OCI-LY3 (cell line): ENCODE measurements around the gene KAZN.

ENCODE experiments used
- H2AFZ ChIP-seq: fragments of 200-600, 300-600 bp; shearing (Covaris generic); 2 replicates; pipeline ENCODE4 v1.6.0; 2014; ENCODE audit warnings: antibody characterized with exemption, low read depth, low read length
- H3K27ac ChIP-seq: fragments of 200-600, 300-600 bp; sonication (generic); 2 replicates; pipeline ENCODE4 v1.5.1; 2014; ENCODE audit warnings: mild to moderate bottlenecking, low read length, moderate library complexity, mixed read lengths
- H3K27me3 ChIP-seq: fragments of 200-600, 300-600 bp; sonication (generic); 2 replicates; pipeline ENCODE4 v1.6.1; 2014; ENCODE audit warnings: low read depth, low read length, mixed read lengths
- H3K36me3 ChIP-seq: fragments of 200-600, 300-600 bp; sonication (generic); replicated peaks from 2 replicates; pipeline ENCODE3; 2014; ENCODE audit warnings: low read depth, low read length, mixed read lengths
- H3K4me1 ChIP-seq: fragments of 300-600, 200-600 bp; sonication (generic); 2 replicates; pipeline ENCODE4 v1.6.1; 2014; ENCODE audit warnings: low read length, mixed read lengths
- H3K4me2 ChIP-seq: fragments of 200-600, 300-600 bp; sonication (generic); 2 replicates; pipeline ENCODE4 v1.6.1; 2014; ENCODE audit warnings: low read length, mixed read lengths
- H3K4me3 ChIP-seq: fragments of 300-600, 200-600 bp; sonication (generic); 2 replicates; pipeline ENCODE4 v1.5.1; 2014; ENCODE audit warnings: antibody characterized with exemption, mild to moderate bottlenecking, low read length, moderate library complexity
- H3K79me2 ChIP-seq: fragments of 300-600, 200-600 bp; shearing (Covaris generic); 2 replicates; pipeline ENCODE4 v1.6.1; 2014; ENCODE audit warnings: mild to moderate bottlenecking, low read length, mixed read lengths
- H3K9ac ChIP-seq: fragments of 300-600, 200-600 bp; shearing (Covaris generic); 2 replicates; pipeline ENCODE4 v1.6.0; 2014; ENCODE audit warnings: mild to moderate bottlenecking, low read length, moderate library complexity
- H3K9me3 ChIP-seq: fragments of 200-600, 300-600 bp; shearing (Covaris generic); 2 replicates; pipeline ENCODE4 v1.6.1; 2014; ENCODE audit warnings: low read length, mixed read lengths; ENCODE audit not compliant: insufficient read depth
- H4K20me1 ChIP-seq: fragments of 200-600, 300-600 bp; sonication (generic); 2 replicates; pipeline ENCODE4 v1.6.1; 2016; ENCODE audit warnings: low read length, mixed read lengths; ENCODE audit not compliant: insufficient read depth
- EZH2phosphoT487 ChIP-seq: fragments of 200-600 bp; shearing (Covaris generic); IDR thresholded peaks from 2 replicates; pipeline ENCODE4 v1.6.1; 2018; ENCODE audit warnings: antibody characterized with exemption, mixed run types, low read depth
- TF ChIP-seq, protein P1 (sequence below): fragments of 200-600, 300-600 bp; sonication (generic); IDR thresholded peaks from 2 replicates; pipeline ENCODE4 v1.5.1; 2014; ENCODE audit warnings: antibody characterized with exemption, low read length, low read depth

KAZN gene

DNA sequence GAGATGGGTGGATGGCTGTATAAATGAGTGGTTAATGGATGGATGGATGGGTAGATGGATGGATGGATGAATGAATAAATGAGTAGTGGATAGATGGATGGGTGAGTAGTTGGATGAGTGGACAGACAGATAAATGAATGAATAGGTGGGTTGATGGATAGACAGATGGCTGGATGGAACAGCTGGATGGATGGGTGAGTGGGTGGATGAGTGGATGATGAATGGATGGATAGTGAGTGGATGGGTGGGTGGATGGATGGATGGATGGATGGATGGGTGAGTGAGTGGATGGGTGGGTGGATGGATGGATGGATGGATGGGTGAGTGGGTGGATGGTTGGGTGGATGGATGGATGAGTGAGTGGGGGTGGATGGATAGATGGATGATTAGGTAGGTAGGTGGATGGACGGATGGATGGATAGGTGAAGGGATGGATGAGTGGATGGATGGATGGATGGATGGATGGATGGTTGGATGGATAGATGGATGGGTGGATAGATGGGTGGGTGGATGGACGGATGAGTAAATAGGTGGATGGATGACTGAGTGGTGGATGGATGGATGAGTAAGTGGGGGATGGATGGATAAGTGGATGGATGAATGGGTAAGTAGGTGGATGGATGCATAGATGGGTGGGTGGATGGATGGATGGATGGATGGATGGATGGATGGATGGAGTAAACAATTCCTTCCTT, 246.6 kb downstream of the KAZN start:
- H2AFZ ChIP-seq: no peak overlapping the region
- H3K79me2 ChIP-seq: no peaks in the 10 kb centered on the region
- no peaks in the 10 kb centered on the region for H4K20me1 ChIP-seq
- H3K4me3 ChIP-seq: no peak overlapping the region
- H3K27me3 ChIP-seq: no peaks in the 10 kb centered on the region
- H3K4me1 ChIP-seq: no peaks in the 10 kb centered on the region
- no peaks in the 10 kb centered on the region for H3K9me3 ChIP-seq
- H3K27ac ChIP-seq: no peak overlapping the region
- H3K36me3 ChIP-seq: no peaks in the 10 kb centered on the region
- H3K9ac ChIP-seq: no peak overlapping the region
- TF ChIP-seq, protein P1, sequence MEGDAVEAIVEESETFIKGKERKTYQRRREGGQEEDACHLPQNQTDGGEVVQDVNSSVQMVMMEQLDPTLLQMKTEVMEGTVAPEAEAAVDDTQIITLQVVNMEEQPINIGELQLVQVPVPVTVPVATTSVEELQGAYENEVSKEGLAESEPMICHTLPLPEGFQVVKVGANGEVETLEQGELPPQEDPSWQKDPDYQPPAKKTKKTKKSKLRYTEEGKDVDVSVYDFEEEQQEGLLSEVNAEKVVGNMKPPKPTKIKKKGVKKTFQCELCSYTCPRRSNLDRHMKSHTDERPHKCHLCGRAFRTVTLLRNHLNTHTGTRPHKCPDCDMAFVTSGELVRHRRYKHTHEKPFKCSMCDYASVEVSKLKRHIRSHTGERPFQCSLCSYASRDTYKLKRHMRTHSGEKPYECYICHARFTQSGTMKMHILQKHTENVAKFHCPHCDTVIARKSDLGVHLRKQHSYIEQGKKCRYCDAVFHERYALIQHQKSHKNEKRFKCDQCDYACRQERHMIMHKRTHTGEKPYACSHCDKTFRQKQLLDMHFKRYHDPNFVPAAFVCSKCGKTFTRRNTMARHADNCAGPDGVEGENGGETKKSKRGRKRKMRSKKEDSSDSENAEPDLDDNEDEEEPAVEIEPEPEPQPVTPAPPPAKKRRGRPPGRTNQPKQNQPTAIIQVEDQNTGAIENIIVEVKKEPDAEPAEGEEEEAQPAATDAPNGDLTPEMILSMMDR: no peak
- no peak for TF ChIP-seq EZH2phosphoT487
- H3K4me2 ChIP-seq: no peak overlapping the region

DNA sequence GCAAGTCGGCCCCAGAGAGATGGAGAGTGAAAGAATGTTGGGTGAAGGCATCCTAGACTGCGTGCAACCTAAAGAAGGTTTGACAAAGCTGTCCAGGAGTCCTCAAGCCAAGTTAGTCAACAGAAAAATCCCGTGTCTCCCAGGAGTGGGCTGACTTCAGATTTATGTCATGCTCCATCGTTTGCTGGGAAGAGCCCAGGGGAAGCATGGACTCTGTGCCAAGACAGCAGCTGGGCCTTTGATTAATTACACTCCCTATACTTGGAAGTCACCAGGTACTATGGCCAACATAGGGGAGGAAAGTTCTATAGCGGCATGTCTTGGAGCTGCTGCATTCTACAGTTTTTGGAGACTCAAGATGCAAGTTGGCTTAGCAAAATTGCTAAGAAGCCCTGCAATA, 247.4 kb downstream of the KAZN start:
- no peaks in the 10 kb centered on the region for H3K4me1 ChIP-seq
- no peaks in the 10 kb centered on the region for H3K36me3 ChIP-seq
- no peak overlapping the region for H3K27ac ChIP-seq
- no peak overlapping the region for H3K9ac ChIP-seq
- no peak overlapping the region for H2AFZ ChIP-seq
- H4K20me1 ChIP-seq: no peaks in the 10 kb centered on the region
- no peaks in the 10 kb centered on the region for H3K79me2 ChIP-seq
- H3K27me3 ChIP-seq: no peaks in the 10 kb centered on the region
- no peak overlapping the region for H3K4me3 ChIP-seq
- H3K9me3 ChIP-seq: no peaks in the 10 kb centered on the region
- H3K4me2 ChIP-seq: no peak overlapping the region
- TF ChIP-seq EZH2phosphoT487: no peak
- TF ChIP-seq, protein P1: no peak

DNA sequence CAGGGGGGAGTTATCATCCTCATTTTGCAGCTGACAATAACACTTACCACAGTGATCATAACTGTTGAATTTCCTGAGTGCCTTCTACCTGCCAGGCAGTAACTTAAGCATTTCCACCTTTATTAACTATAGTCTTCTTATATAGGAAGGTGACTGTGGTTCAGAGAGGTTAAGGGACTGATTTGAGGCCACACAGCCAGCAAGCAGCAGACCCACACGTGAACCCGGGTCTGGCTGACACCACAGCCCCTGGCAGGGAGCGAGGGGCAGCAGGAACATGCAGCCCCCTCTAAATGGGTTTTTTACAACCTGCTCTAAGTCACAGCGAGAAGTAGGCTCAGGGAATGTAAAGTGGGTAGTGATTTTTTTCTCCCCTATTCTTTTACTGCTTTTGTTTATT, 248.2 kb downstream of the KAZN start:
- Histone ChIP-seq H3K4me3 (no peak overlapping the region), H3K9me3 (no peaks in the 10 kb centered on the region), H4K20me1 (no peaks in the 10 kb centered on the region), H2AFZ (no peak overlapping the region), H3K27ac (no peak overlapping the region), H3K36me3 (no peaks in the 10 kb centered on the region), H3K27me3 (no peaks in the 10 kb centered on the region), H3K79me2 (no peaks in the 10 kb centered on the region), H3K4me1 (no peaks in the 10 kb centered on the region), H3K4me2 (no peak overlapping the region), H3K9ac (no peak overlapping the region)
- no peak for TF ChIP-seq EZH2phosphoT487
- TF ChIP-seq, protein P1: no peak

DNA sequence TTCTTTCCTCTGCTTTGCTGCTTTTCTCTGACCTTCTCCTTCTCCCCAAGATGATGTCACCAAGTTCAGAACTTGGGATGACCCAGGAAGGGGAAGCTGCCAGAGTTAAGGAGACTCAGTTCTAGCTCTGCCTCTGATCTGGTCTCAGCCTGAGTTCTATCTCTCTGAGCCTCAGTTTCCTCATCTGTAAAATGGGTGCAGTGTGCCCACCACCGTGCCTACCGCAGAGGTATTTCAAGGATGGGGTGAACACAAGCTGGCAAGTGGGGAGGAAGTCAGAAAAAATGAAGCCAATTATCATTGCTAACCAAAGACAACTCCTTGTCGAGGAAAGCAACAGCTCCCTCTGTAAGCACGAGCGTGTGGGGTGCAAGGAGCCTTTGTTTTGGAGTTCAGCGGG, 249.7 kb downstream of the KAZN start:
- Histone ChIP-seq H3K27ac (no peak overlapping the region), H2AFZ (no peak overlapping the region), H3K9me3 (no peaks in the 10 kb centered on the region), H3K4me3 (no peak overlapping the region), H3K9ac (no peak overlapping the region), H3K4me1 (no peaks in the 10 kb centered on the region), H3K36me3 (no peaks in the 10 kb centered on the region), H3K27me3 (no peaks in the 10 kb centered on the region), H4K20me1 (no peaks in the 10 kb centered on the region), H3K79me2 (no peaks in the 10 kb centered on the region), H3K4me2 (no peak overlapping the region)
- TF ChIP-seq, protein P1: no peak
- no peak for TF ChIP-seq EZH2phosphoT487
